22Rv1 (cell line): ENCODE measurements around the gene THSD4.

Experiments
- H3K27ac ChIP-seq: fragments of 450-650 bp; 2 replicates; pipeline ENCODE4 v1.5.1; 2017
- CTCF ChIP-seq: fragments of 450-650 bp; IDR thresholded peaks from 2 replicates; pipeline ENCODE4 v1.5.1; 2017; ENCODE audit warnings: mild to moderate bottlenecking
- ZFX ChIP-seq: fragments of 450-650 bp; IDR thresholded peaks from 2 replicates; pipeline ENCODE4 v1.6.1; 2017; ENCODE audit warnings: antibody characterized with exemption, borderline replicate concordance

The THSD4 gene

GRCh38 chr15:71373917-71374316, 258.6 kb downstream of the THSD4 start:
- H3K27ac ChIP-seq, result no peak overlapping the region
- TF ChIP-seq ZFX, result no peak
- no peak for TF ChIP-seq CTCF

GRCh38 chr15:71374607-71375352, 259.5 kb downstream of the THSD4 start:
- TF ChIP-seq CTCF (no peak), ZFX (no peak)
- no peak overlapping the region for H3K27ac ChIP-seq

GRCh38 chr15:71375934-71376333, 260.7 kb downstream of the THSD4 start:
- H3K27ac ChIP-seq, result no peak overlapping the region
- TF ChIP-seq ZFX, result no peak
- no peak for TF ChIP-seq CTCF

- TF ChIP-seq CTCF (no peak), ZFX (no peak)
These were observed 264.6 kb downstream of the THSD4 start for GRCh38 chr15:71379893-71380292.

GRCh38 chr15:71380345-71380744, 265.1 kb downstream of the THSD4 start:
- no peak overlapping the region for H3K27ac ChIP-seq
- TF ChIP-seq ZFX (no peak), CTCF (no peak)

More at GRCh38 chr15:71379893-71380292, 264.6 kb downstream of the THSD4 start:
- H3K27ac ChIP-seq, result no peak overlapping the region

GRCh38 chr15:71384501-71384900, 269.2 kb downstream of the THSD4 start:
- TF ChIP-seq CTCF (no peak), ZFX (no peak)
- no peak overlapping the region for H3K27ac ChIP-seq

GRCh38 chr15:71385026-71385425, 269.8 kb downstream of the THSD4 start:
- no peak for TF ChIP-seq CTCF
- no peak for TF ChIP-seq ZFX
- H3K27ac ChIP-seq, result peak overlapping the region; percentile 16; the same call in 1 of the 2 replicates
